HG03066 (cell line): ENCODE data around the gene FOXP1.
A peak's percentile ranks its signal among the peaks of the same experiment; 100 is the strongest.

ENCODE experiments used
- ATAC-seq: cut with Tn5 transposase; IDR thresholded peaks from one replicate; pipeline ENCODE4 v1.9.1; 2021; ENCODE audit warnings: low read depth; ENCODE audit not compliant: unreplicated experiment

The FOXP1 gene

DNA sequence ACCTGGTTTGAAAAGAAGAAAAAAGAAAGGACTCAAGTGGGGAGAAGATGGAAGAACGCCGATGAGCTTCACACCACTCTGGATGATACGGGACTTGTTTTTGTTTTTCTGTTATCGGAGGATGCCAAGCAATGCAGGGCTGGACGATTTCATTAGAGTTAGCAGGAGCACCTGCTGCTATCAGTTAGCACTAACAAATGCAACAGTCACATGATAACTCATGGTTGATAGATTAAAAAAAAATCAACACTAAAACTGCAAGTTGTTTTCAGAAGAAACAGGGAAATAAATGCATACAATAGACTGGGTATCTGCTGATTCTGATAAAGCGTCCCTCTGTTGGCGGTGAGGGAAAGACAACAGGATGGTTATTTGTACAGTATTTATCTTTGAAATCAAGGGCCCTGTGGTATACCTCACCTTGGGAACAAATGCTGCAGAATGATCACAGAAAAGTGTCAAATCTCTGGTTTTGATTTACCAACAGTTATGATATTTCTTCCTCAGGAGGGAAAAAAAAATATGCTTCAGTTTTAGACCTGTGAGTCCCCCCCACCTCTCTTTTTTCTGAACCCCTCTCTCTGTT lies 575.1 kb downstream of the FOXP1 start:
- ATAC-seq = no peak

DNA sequence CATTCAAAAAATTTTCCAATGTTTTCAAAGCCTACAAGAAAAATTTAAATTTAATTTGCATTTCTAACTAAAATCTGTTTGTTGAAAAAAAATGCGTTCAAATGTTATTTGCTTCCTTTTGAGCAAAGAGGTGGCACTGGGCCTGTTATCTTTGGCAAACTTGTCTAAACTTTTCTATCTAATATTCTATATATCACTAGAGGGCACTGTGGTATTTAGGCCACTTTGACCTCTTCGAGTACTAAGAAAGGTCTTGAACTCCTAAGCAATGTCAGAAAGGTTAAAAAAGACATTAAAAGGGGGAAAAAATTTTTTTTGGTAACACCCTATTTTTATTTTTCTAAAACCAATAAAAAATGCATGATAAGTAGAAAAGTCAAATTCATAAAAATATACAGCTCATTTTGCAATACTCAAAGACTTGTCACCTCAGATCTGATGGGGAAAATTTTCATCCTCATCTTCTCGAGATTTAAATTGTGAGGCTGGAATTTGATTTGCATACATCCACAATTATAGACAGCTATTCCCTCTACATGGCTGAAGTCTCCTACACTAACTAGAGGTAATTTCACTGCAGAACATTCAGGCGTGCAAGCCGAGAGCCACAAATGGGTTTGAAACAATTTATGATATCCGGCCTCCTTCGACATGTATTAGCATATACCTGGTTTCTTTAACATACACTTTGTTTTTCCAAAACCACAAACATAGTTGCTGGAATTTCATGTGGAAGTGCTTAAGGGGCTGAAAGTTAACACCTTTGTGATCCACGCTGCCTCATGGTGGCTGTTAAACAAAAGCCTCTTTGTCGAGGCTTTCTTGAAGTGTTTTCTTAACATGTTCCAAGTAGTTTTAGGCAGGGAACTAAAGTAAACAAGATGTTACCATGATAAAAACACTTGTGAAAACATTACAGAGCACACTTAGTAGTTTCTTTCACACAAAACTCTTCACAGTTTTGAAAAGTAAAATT lies 576.4 kb downstream of the FOXP1 start:
- ATAC-seq = no peak

DNA sequence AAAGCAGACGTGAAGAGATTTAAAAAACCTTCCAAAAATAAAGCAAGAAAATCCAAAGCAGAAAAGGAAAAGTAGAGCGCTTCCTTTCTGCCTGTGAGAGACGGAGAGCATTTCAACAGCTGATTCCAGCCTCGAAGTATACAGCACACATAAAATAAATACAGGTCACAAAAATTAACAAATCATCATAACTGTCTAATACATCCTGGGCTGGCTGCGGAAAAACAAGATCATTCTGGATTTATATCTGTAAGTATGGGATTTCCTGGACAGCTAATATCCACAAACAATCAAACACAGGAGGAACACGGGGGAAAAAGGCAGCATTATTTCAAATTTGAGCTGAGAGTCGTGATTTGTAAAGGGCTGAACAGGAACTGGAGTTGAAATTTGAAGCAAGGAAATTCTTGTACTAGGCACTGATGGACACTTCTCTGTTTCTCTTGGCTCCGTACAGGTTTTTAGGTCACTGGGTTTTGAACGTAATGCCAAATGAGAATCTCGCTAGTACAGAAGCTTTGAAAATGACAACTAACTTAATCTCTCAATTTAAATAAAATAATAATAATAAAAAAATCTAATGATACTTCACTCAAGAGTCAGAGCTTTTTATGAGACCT lies 577.7 kb downstream of the FOXP1 start:
- no peak for ATAC-seq

DNA sequence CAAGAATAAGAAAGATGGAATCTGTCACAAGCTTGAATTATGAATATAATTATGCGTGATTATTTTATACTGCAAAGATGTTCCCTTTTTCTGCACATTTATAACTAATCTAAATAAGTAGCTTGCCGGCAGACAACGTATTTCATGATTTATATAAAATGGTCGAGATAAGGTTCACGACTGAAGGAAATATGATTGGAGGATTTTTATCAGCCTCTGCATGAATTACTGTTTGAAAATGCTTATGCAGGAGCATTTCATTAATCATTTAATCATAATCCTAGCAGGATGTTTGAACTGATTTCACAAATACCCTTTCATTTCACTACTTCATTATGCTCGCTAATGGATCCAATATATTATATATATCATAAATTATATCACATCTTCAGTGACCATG lies 580.0 kb downstream of the FOXP1 start:
- ATAC-seq = no peak

DNA sequence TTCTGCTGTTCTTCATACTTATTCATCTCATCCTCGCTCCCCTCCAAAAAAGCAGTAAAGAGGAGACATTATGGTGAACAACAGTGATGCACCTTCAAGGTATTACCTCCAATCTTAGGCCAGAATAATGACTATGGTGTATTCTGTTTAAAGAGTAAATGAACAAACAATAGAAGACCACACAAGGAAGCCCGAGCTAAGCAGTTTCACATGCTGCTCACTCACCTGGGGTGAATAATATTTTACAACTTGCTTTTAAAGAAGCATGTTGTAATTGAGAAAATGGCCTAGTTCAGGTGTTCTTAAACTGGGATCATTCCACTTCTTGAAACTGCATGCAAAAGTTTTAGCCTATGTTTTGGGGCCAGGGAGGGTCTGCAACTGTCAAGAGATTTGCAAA lies 581.2 kb downstream of the FOXP1 start:
- no peak for ATAC-seq

DNA sequence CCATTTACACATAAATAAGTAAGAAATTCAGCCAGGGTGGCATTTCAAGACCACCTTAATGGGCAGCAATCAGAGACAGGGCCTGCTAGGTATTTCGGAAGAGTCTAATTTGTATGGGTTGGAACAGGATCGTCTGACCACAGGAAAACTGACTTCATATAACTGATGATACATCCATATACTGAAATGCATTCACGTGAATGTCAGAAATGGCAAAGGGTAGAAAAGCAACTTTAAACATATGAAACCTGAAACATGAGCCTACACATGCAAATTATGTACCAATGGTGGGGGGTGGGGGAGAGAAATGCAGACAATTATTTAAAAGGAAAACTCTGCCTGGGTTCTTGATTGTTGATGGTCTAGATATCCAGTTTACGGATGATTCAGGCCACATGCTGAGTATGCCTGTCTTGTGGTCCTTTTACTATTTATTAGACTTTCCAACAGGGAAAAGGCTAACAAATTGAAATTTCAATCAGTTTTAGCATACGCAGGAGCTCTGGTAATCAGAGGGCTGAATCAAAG lies 582.2 kb downstream of the FOXP1 start:
- no peak for ATAC-seq

DNA sequence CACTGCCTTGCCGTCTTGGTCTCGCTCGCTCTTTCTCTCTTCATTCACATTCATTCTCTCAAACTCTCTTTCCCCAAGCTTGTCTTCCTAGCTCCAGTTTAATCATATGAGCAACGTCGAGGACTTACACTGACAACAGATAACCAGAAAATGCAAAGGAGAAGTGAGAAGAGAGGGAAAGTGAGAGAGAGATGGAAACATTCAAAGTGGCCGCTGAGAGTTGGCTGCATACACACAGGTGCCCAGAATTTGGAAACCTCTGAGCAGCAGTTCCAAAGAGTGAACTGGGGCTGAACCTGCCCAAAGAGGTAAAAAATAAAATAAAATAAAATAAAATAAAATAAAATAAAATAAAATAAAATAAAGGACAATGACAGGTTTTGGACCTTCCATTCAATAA lies 583.0 kb downstream of the FOXP1 start:
- no peak for ATAC-seq

DNA sequence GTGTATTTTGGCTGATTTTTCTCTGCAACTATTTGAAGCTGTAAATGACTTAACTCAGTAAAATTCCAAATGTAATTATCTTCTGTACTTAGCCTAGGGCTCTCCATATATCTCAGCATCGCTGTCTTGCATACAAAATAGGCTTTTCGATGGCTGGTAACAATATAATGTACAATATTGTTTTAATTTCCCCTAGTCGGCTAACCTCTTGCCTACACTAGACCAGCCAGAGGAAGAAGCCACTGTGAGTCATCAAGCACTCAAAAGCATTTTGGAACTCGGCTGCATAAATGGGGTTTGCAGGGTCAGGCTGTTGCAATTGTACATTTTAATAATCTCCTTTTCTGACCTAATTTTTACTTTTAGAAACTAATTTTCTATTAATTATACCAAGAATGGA lies 583.8 kb downstream of the FOXP1 start:
- no peak for ATAC-seq

DNA sequence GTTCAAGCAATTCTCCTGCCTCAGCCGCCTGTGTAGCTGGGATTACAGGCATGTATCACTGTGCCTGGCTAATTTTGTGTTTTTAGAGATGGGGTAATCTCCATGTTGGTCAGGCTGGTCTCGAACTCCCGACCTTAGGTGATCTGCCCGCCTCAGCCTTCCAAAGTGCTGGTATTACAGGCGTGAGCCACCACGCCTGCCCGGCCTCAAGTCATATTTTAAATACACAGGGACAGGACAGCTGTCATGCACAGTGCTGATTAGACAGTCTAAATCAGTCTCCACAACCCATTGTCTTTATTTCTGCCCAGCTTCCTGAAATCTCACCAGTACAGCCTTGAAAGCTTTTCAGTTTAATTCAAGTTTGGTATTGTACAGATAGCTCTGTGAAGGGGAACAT lies 587.4 kb downstream of the FOXP1 start:
- no peak for ATAC-seq

DNA sequence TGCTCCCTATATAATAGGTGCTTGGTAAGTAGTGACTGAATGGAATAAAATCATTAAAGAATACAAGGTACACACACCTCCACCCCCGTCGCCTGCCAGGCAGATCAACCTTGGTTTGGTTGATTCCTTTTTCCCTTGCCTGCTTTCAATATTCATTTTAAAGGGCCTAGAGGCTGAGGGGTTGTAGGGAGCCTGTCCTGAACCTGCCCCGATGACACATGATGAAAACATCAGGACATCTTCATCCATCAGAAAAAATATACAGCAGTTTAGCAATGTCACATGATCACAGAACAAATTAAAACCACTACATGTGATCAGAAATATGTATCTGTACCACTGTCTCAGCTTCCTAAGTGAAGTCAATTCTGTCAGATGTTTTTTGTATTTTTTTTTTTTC lies 588.9 kb downstream of the FOXP1 start:
- ATAC-seq = no peak

DNA sequence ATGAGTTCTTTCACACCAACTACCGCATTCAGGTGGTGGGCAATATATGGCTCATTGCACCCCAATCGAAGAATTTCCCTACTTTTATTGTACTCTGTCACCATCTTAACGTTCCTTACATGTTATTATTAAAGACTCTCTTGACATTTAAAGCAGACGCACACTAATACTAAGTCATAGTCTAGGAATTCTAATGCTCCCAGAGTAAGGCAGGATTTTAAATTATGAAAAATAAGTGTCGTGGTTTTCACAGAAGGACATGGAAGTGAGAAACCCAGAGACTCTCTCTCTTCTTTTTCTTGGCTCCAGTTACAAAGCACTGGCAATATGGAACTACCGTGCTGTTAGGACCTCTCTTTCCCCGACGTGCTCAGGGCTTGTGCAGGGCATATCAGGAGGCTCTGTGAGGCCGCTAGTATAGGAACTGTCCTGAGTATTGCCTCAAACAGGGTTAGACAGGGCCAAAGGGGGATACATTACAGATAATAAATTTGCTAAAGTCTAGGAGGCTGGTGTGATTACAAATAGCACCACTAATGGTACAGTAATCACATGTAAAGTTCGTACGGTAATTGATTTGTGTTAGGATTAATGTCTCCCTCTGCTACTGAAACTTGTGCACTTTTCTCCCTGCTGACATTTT lies 590.8 kb downstream of the FOXP1 start:
- ATAC-seq = no peak

DNA sequence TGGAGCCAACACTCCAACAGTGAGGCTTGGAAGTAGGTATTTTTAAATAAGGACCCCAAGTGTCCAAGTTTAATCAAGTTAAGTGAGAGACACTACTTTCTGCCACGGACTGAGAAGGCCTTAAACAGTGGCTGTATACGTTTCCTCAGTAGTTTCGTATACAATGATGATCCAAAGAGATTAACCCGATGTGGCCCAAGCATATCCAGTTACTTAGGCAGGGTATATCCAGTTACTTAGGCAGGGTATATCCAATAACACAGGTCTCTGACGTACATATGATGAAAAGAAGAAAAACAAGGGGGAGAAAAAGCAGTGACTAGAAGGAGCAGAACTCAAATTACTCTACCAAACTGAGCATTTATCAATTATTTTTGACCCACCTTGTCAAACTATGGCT lies 591.4 kb downstream of the FOXP1 start:
- ATAC-seq = no peak

DNA sequence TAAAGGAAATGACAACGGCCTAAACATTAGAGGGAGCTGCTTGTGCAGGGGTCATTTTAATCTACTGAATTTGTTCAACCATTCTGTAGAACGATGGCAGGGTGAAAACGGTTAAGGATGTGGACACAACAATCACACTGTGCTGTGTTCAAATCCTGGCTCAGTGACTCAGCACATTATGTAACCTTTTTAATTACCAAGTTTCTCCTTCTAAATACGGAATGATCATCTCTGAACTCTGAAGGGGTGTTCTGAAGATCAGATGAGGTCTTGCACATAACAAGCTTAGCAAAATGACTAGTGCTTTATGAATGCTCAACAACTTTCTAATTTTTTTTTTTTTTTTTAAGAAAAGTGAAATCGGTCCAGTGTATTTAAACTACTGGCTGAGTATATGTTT lies 592.8 kb downstream of the FOXP1 start:
- no peak for ATAC-seq

DNA sequence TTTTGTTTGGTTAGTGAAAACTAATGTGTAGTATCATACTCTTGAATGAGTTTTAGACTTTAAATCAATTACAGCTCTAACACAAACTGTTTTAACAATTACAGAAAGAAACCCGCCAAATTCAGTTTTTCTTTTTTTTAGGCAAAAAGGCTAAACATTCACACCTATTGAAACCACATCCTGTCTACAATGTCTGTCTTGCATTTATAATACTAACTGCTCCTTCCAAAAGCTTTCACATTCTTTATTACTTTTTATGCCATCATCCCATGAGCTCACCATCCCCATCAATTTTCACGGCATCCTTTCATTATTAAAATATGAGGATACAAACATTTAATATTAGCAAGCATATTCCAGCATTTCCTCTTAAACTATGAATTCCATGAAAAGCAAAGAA lies 593.3 kb downstream of the FOXP1 start:
- ATAC-seq = no peak

DNA sequence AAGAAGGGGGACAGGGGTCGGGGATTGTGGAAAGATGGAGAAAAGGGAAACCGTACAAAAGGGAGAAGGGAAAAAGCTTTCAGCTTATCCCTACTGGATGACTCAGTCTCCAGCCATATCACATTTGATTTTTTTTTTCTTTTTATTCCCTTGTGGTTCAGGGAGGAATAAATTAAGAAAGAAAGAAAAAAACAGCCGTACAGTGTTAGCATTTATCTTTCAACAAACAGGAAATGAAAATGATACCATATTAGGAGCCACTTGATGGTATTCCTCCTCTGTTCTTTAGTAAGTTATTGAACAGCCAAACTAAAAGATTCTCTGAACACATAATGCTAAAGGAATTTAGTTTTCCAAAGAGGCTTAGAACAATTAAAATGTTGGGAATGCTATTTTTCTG lies 594.4 kb downstream of the FOXP1 start:
- no peak for ATAC-seq

DNA sequence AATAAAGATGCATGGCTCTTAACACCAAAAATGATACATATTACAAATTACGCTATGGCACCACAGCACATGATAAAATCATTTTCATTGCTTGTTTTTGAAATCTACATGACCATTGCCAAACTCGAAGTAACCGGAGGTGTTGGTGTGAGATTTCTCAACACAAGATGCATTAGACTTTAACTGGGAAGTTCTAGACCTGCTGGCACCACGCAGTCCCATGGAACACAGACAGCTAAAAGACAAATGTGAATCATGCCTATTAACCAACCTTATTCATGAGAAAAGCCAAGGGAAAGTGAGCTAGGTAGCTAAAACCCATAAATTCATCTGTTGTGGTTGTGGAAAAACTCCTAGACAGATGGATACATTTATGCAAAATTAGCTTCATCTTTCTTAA lies 595.4 kb downstream of the FOXP1 start:
- no peak for ATAC-seq

DNA sequence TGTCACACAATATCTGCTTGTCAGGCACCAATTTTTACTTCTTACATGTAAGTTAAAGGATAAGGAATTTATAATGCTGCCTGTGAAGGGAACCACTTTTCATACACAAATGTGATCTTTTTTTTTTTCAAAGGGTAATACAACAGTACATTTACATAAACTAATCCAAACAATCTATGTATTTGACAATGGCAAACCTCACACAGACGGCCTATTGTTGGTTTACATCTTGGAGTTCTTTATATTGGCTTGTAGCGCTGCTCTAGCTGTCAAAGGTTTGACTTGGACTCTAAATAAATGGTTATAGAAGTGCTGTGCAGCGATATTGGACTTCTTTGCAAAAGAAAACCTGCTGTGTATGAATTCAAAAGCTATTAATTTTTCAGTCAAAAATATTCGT lies 598.0 kb downstream of the FOXP1 start:
- no peak for ATAC-seq

DNA sequence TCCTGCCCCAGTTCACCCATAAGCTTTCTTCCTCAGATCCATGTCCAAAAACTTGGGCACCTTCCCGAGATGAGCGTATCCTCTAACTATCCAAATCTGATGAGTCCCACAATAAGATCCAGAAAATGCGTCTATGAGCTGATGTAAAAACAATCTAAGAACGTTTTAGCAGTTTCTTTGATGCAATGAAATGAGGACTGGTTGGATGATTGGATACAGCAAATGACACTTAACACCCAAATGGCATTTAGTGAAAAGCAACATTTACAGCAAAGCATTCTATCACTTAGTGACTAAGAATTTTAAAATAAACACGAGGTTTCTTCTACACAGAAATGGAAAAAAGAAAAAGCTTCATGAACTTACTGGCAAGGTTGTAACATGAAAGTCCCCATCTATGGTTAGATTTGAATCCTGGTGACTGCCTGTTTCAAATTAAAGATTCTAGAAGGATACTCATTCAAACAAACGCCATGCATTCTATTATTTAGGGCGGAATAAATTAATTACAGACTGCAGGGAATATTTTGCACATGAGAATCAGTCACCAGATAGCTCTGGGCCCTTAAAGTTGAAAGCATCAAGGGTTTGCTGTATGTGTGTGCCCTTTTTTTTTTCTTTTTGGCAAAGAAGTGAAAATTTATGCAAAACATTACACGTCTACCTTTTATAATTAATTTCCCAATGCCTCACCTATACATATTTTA lies 598.6 kb downstream of the FOXP1 start:
- ATAC-seq = no peak

DNA sequence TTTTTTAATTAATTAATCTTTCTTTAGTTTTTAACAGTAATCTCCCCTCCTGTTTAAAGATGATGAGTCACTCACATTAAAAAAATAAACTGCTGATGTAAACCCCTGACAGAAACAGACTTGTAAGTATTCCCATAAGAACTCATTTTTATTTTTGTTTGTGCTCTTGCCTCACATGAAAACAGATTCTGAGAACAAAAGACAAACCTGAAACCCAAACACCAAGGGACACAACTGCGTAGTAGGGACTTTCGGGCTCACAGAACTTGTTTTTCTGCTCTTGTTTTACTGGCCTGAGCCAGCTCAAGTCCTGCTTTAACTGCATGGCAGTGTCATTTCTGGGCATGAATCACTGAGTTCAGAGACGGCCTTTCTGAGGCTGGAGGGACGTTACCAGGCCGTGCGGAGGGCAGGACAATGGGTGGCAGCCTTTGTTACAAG lies 600.8 kb downstream of the FOXP1 start:
- ATAC-seq = peak; percentile 57

DNA sequence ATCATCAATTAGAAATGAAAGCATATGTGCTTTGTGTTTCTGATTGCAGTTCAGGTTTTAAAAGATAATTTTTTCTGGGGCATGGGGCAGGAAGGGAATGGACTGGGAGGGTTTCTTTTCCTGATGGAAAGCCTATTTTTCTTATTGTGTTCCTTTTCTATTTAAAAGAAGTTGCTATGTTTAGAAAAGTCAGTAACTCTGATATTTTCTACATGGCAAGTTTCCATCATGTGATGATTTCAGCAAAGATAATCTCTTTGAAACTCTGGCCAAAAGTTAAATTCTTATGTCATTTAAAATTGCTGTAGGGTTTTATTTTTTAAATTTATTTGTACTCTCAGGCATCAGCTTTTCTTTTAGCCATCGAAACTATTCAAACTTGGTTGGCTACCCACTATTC lies 601.2 kb downstream of the FOXP1 start:
- no peak for ATAC-seq
